T-helper 1 cell treated with Interleukin-12 subunit alpha and Interleukin-12 subunit beta and Interleukin-4 antibody, amounts not matched to agents 30 μg/mL and 1 μg/mL, for 36 hours (primary cell): ENCODE results near the gene GNAI2.
"Not testable (repeated sequence)": the region's sequence is repeated elsewhere in the genome, so short reads cannot be mapped to it uniquely, and the experiment has no call there.

Experiments
- H3K27ac Mint-ChIP-seq: one replicate; pipeline ENCODE4 v1.8.0; 2021; ENCODE audit warnings: mild to moderate bottlenecking, mixed read lengths
- H3K27me3 Mint-ChIP-seq: one replicate; pipeline ENCODE4 v1.8.0; 2021; ENCODE audit warnings: low read depth, mixed read lengths
- H3K36me3 Mint-ChIP-seq: one replicate; pipeline ENCODE4 v1.8.0; 2021; ENCODE audit warnings: low read depth, mixed read lengths
- H3K4me1 Mint-ChIP-seq: one replicate; pipeline ENCODE4 v1.8.0; 2021; ENCODE audit warnings: low read depth, mixed read lengths
- H3K4me3 Mint-ChIP-seq: one replicate; pipeline ENCODE4 v1.8.0; 2021; ENCODE audit warnings: mild to moderate bottlenecking, moderate library complexity, mixed read lengths
- H3K9me3 Mint-ChIP-seq: one replicate; pipeline ENCODE4 v1.8.0; 2021; ENCODE audit warnings: mixed read lengths

The GNAI2 gene

GRCh38 chr3:50275141-50275995 is 39.4 kb downstream of the GNAI2 start:
- peak overlapping the region; percentile 17 for H3K4me3 Mint-ChIP-seq
- H3K27me3 Mint-ChIP-seq, result peaks cover 37% of the 10 kb centered on the region
- H3K36me3 Mint-ChIP-seq, result no peaks in the 10 kb centered on the region
- peak overlapping the region; percentile 31 for H3K27ac Mint-ChIP-seq
- H3K4me1 Mint-ChIP-seq, result peaks cover 21% of the 10 kb centered on the region
- no peaks in the 10 kb centered on the region for H3K9me3 Mint-ChIP-seq

GRCh38 chr3:50275996-50276761 is 40.2 kb downstream of the GNAI2 start:
- H3K9me3 Mint-ChIP-seq, result no peaks in the 10 kb centered on the region
- peak overlapping the region; percentile 15 for H3K27ac Mint-ChIP-seq
- peaks cover 37% of the 10 kb centered on the region for H3K27me3 Mint-ChIP-seq
- H3K36me3 Mint-ChIP-seq, result no peaks in the 10 kb centered on the region
- peak overlapping the region; percentile 17 for H3K4me3 Mint-ChIP-seq
- peaks cover 21% of the 10 kb centered on the region for H3K4me1 Mint-ChIP-seq

GRCh38 chr3:50276762-50277101 is 40.7 kb downstream of the GNAI2 start:
- no peak overlapping the region for H3K4me3 Mint-ChIP-seq
- H3K27me3 Mint-ChIP-seq, result peaks cover 37% of the 10 kb centered on the region
- H3K27ac Mint-ChIP-seq, result no peak overlapping the region

GRCh38 chr3:50278123-50278879 is 42.3 kb downstream of the GNAI2 start:
- Mint-ChIP-seq H3K4me3 (no peak overlapping the region), H3K36me3 (no peaks in the 10 kb centered on the region), H3K27ac (no peak overlapping the region), H3K4me1 (peaks cover 13% of the 10 kb centered on the region), H3K27me3 (peaks cover 33% of the 10 kb centered on the region), H3K9me3 (no peaks in the 10 kb centered on the region)

More at GRCh38 chr3:50276762-50277101, 40.7 kb downstream of the GNAI2 start:
- Mint-ChIP-seq H3K4me1 (peaks cover 18% of the 10 kb centered on the region), H3K9me3 (no peaks in the 10 kb centered on the region), H3K36me3 (no peaks in the 10 kb centered on the region)

- Mint-ChIP-seq H3K4me1 (peaks cover 13% of the 10 kb centered on the region), H3K27me3 (peaks cover 33% of the 10 kb centered on the region), H3K27ac (no peak within 1 kb of the TSS), H3K36me3 (no peaks in the 10 kb centered on the region), H3K4me3 (no peak within 1 kb of the TSS), H3K9me3 (no peaks in the 10 kb centered on the region)
These were observed 42.8 kb downstream of the GNAI2 start, which contains the start of gene LSMEM2 for GRCh38 chr3:50278880-50279224. TSS of gene LSMEM2 (plus strand) at chr3:50279087. CDS start at chr3:50279114, 27 bp downstream.

- no peaks in the 10 kb centered on the region for H3K9me3 Mint-ChIP-seq
- no peak overlapping the region for H3K27ac Mint-ChIP-seq
- no peak overlapping the region for H3K4me3 Mint-ChIP-seq
- H3K36me3 Mint-ChIP-seq, result no peaks in the 10 kb centered on the region
- peaks cover 28% of the 10 kb centered on the region for H3K27me3 Mint-ChIP-seq
- peaks cover 9% of the 10 kb centered on the region for H3K4me1 Mint-ChIP-seq
These were observed 43.4 kb downstream of the GNAI2 start for GRCh38 chr3:50279255-50280016.

GRCh38 chr3:50284121-50284520 is 48.1 kb downstream of the GNAI2 start:
- H3K9me3 Mint-ChIP-seq, H3K27ac Mint-ChIP-seq, H3K4me1 Mint-ChIP-seq, H3K4me3 Mint-ChIP-seq, H3K27me3 Mint-ChIP-seq, H3K36me3 Mint-ChIP-seq: not testable (repeated sequence)

GRCh38 chr3:50286322-50287227 is 50.6 kb downstream of the GNAI2 start:
- H3K4me3 Mint-ChIP-seq, result no peak overlapping the region
- peaks cover 5% of the 10 kb centered on the region for H3K4me1 Mint-ChIP-seq
- H3K36me3 Mint-ChIP-seq, result peaks cover 6% of the 10 kb centered on the region
- no peaks in the 10 kb centered on the region for H3K9me3 Mint-ChIP-seq
- no peak overlapping the region for H3K27ac Mint-ChIP-seq
- H3K27me3 Mint-ChIP-seq, result no peaks in the 10 kb centered on the region

GRCh38 chr3:50287262-50287661 is 51.3 kb downstream of the GNAI2 start:
- Mint-ChIP-seq H3K9me3 (no peaks in the 10 kb centered on the region), H3K27ac (no peak overlapping the region), H3K27me3 (no peaks in the 10 kb centered on the region), H3K36me3 (peaks cover 6% of the 10 kb centered on the region), H3K4me1 (peaks cover 5% of the 10 kb centered on the region), H3K4me3 (no peak overlapping the region)

GRCh38 chr3:50288387-50289007 is 52.5 kb downstream of the GNAI2 start:
- H3K4me3 Mint-ChIP-seq, result no peak overlapping the region
- no peaks in the 10 kb centered on the region for H3K9me3 Mint-ChIP-seq
- H3K27me3 Mint-ChIP-seq, result no peaks in the 10 kb centered on the region
- no peak overlapping the region for H3K27ac Mint-ChIP-seq
- H3K4me1 Mint-ChIP-seq, result peaks cover 15% of the 10 kb centered on the region
- peaks cover 6% of the 10 kb centered on the region for H3K36me3 Mint-ChIP-seq

GRCh38 chr3:50289130-50289529 is 53.1 kb downstream of the GNAI2 start:
- Mint-ChIP-seq H3K27me3 (no peaks in the 10 kb centered on the region), H3K27ac (no peak overlapping the region), H3K9me3 (no peaks in the 10 kb centered on the region), H3K4me3 (no peak overlapping the region), H3K4me1 (peaks cover 15% of the 10 kb centered on the region), H3K36me3 (peaks cover 6% of the 10 kb centered on the region)

- Mint-ChIP-seq H3K27me3 (no peaks in the 10 kb centered on the region), H3K9me3 (no peaks in the 10 kb centered on the region), H3K4me1 (peaks cover 15% of the 10 kb centered on the region), H3K36me3 (peaks cover 6% of the 10 kb centered on the region), H3K27ac (no peak overlapping the region), H3K4me3 (no peak overlapping the region)
These were observed 54.2 kb downstream of the GNAI2 start for GRCh38 chr3:50290161-50290641.
